ENCODE data around the gene TCF25.

TCF25 gene

DNA sequence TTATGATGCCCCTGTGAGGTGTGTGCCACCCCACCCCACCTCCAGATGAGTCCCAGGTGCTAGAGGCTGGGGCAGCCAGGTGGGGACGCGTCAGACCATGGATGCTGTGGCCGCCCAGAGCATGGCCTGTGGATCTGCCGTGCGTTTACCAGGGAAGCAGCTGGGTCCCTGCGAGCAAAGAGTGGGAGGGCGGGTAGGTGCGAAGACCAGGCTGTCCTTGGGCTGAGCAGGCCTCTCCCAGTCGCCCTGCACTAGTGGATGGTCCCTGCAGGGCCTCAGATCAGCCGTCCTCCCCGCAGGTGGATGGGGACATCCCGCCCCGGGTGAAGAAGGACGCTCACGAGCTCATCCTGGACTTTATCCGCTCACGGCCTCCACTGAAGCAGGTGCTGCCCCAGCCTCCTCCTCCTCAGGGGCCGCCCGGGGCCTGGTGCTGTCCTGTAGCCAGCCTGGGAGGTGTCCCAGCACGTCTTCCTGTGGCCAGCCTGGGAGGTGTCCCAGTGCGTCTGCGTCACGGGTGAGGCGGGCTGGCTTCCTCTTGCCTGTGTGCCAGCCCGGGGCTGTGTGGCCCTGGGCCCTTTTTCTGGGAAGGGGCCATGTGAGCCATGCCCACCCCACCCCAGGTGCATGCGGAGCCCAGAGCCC is 18.0 kb upstream of the TCF25 start:
- DNase-seq (ENCODE audit: insufficient read length): no peak
- FAIRE-seq: no peak
- no peak for TF ChIP-seq TAF1 (IDR thresholded peaks at IDR 0.05; ENCODE audit: borderline replicate concordance, low read depth, low read length)

DNA sequence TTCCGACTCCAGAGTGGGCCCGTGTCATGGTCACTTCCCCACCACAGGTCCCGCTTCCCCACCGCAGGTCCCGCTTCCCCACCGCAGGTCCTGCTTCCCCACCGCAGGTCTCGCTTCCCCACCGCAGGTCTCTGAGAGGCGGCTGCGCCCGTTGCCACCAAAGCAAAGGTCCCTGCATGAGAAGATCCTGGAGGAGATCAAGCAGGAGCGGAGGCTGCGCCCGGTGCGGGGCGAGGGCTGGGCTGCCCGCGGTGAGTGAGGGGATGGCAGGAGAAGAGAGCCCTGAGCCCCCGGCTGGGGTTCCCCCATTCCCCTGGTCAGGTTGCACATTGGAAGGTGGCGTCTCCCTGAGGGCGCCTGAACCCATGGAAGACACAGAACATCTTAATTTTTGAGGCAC is 17.4 kb upstream of the TCF25 start:
- DNase-seq (ENCODE audit: insufficient read length) (no peak), FAIRE-seq (no peak)
- TF ChIP-seq POLR2AphosphoS5 (IDR thresholded peaks at IDR 0.05; ENCODE audit: low read depth, low read length): no peak
- TF ChIP-seq TAF1 (IDR thresholded peaks at IDR 0.05; ENCODE audit: borderline replicate concordance, low read depth, low read length): no peak
- no peak for TF ChIP-seq POLR2A (IDR thresholded peaks at IDR 0.05; ENCODE audit: low read depth, low read length)

GRCh38 chr16:89858973-89859614 is 14.3 kb upstream of the TCF25 start:
- FAIRE-seq (no peak), DNase-seq (ENCODE audit: insufficient read length) (no peak)
- TF ChIP-seq POLR2A (IDR thresholded peaks at IDR 0.05; ENCODE audit: low read depth, low read length) (no peak), POLR2AphosphoS5 (IDR thresholded peaks at IDR 0.05; ENCODE audit: low read depth, low read length) (no peak), TAF1 (IDR thresholded peaks at IDR 0.05; ENCODE audit: borderline replicate concordance, low read depth, low read length) (no peak)

DNA sequence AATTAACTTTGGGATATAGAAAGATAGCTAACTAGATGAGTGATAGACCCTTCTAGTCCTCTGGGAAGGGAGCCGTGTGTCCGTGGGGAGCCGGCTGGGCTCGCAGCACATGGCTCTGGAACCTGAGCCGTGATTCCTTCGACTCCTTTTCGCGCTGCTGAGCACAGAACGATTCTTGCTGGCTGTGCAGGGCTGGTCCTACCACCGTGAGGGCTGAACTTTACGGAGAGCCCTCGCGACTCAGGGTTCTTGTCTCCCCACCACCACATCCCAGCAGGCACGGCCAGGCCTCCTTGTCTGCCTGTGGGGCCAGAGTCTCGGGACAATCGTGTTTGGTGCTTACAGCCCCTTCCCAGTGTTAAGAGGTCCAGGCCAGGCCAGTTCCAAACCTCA is 13.8 kb upstream of the TCF25 start:
- FAIRE-seq (no peak), DNase-seq (ENCODE audit: insufficient read length) (no peak)
- TF ChIP-seq TAF1 (IDR thresholded peaks at IDR 0.05; ENCODE audit: borderline replicate concordance, low read depth, low read length) (no peak), POLR2A (IDR thresholded peaks at IDR 0.05; ENCODE audit: low read depth, low read length) (no peak), POLR2AphosphoS5 (IDR thresholded peaks at IDR 0.05; ENCODE audit: low read depth, low read length) (no peak)

GRCh38 chr16:89860747-89861304 is 12.6 kb upstream of the TCF25 start:
- DNase-seq (ENCODE audit: insufficient read length) (peak; percentile 95), FAIRE-seq (peak; percentile 90)
- TF ChIP-seq TAF1 (IDR thresholded peaks at IDR 0.05; ENCODE audit: borderline replicate concordance, low read depth, low read length) (no peak), POLR2AphosphoS5 (IDR thresholded peaks at IDR 0.05; ENCODE audit: low read depth, low read length) (no peak), POLR2A (IDR thresholded peaks at IDR 0.05; ENCODE audit: low read depth, low read length) (no peak)

DNA sequence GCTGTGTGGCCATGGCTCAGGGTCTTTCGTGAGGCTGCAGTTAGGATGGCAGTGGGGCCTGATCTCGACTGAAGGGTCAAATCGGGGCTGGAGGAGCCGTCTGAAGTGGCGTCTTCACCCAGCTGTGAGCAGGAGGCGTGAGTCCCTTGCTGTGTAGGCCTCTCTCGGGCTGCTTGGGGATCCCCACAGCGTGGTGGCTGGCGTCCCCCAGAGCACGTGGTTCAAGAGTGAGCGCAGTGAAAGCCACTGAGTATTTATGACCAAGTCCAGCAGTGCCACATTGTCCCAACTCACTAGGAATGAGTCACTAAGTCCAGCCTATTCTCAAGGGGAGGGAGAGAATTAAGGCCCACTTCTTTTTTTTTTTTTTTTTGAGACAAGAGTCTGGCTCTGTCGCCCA is 11.7 kb upstream of the TCF25 start:
- DNase-seq (ENCODE audit: insufficient read length) (no peak), FAIRE-seq (no peak)
- TF ChIP-seq TAF1 (IDR thresholded peaks at IDR 0.05; ENCODE audit: borderline replicate concordance, low read depth, low read length) (no peak), POLR2A (IDR thresholded peaks at IDR 0.05; ENCODE audit: low read depth, low read length) (no peak), POLR2AphosphoS5 (IDR thresholded peaks at IDR 0.05; ENCODE audit: low read depth, low read length) (no peak)

- TF ChIP-seq POLR2AphosphoS5 (IDR thresholded peaks at IDR 0.05; ENCODE audit: low read depth, low read length) (no peak), TAF1 (IDR thresholded peaks at IDR 0.05; ENCODE audit: borderline replicate concordance, low read depth, low read length) (no peak), POLR2A (IDR thresholded peaks at IDR 0.05; ENCODE audit: low read depth, low read length) (no peak)
- no peak for FAIRE-seq
- no peak for DNase-seq (ENCODE audit: insufficient read length)
Observed at GRCh38 chr16:89862732-89863131, 10.7 kb upstream of the TCF25 start.

DNA sequence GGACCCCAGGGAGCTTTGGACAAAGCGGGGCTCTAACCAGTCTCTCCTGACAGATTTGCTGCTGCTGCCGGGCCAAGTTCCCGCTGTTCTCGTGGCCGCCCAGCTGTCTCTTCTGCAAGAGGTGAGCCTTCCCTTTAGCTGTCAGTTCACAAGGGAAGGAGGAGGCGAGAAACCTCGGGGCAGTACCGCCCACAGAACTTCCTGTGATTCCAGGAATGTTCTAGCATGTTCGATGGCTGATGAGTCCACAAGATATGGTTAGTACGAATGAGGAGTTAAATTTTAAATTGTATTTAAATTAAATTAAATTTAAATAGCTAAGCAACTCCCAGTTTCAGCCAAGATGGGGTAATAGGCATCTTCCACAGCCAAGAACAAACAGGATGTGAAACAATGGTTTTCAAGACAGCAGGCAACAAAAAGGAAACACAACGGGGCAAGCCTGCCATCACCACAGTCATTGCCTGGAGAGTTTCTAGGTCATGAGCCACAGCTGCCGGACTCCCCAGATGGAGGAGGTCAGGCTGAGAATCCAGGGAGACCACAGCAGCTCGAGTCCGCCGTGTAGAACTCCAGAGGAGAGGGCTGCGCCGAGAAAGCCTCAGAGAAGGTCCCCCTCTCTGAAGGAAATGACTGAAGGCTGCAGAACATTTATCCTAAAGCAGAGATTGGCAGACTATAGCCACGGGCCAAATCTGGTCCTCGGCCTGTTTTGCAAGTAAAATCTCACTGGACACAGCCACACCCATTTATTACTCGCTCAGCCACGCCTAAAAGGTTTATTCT is 9.5 kb upstream of the TCF25 start:
- no peak for TF ChIP-seq TAF1 (IDR thresholded peaks at IDR 0.05; ENCODE audit: borderline replicate concordance, low read depth, low read length)
- TF ChIP-seq POLR2AphosphoS5 (IDR thresholded peaks at IDR 0.05; ENCODE audit: low read depth, low read length): no peak
- no peak for TF ChIP-seq POLR2A (IDR thresholded peaks at IDR 0.05; ENCODE audit: low read depth, low read length)
- FAIRE-seq (peak; percentile 94), DNase-seq (ENCODE audit: insufficient read length) (peak; percentile 58)

DNA sequence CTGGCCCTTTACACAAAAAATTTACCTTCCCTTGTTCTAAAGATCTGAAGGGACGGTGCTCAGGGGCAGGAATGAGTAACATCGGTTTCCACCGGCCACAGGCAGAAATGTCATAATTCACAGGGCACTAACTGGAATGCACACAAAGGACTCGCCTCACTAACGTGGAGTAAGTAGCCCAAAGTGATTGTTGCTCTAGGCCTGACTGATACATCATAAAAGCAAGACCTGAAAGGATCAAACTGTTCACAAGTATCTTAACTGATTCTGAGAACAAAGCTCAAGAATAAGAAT is 8.9 kb upstream of the TCF25 start:
- peak; percentile 38 for FAIRE-seq
- no peak for DNase-seq (ENCODE audit: insufficient read length)
- no peak for TF ChIP-seq POLR2A (IDR thresholded peaks at IDR 0.05; ENCODE audit: low read depth, low read length)
- no peak for TF ChIP-seq POLR2AphosphoS5 (IDR thresholded peaks at IDR 0.05; ENCODE audit: low read depth, low read length)
- TF ChIP-seq TAF1 (IDR thresholded peaks at IDR 0.05; ENCODE audit: borderline replicate concordance, low read depth, low read length): no peak

- FAIRE-seq (no peak), DNase-seq (ENCODE audit: insufficient read length) (no peak)
- TF ChIP-seq POLR2AphosphoS5 (IDR thresholded peaks at IDR 0.05; ENCODE audit: low read depth, low read length) (no peak), POLR2A (IDR thresholded peaks at IDR 0.05; ENCODE audit: low read depth, low read length) (no peak), TAF1 (IDR thresholded peaks at IDR 0.05; ENCODE audit: borderline replicate concordance, low read depth, low read length) (no peak)
Observed at GRCh38 chr16:89867918-89868317, 5.5 kb upstream of the TCF25 start.

GRCh38 chr16:89869911-89870310 is 3.5 kb upstream of the TCF25 start:
- DNase-seq (ENCODE audit: insufficient read length) (no peak), FAIRE-seq (no peak)
- no peak for TF ChIP-seq POLR2AphosphoS5 (IDR thresholded peaks at IDR 0.05; ENCODE audit: low read depth, low read length)
- no peak for TF ChIP-seq TAF1 (IDR thresholded peaks at IDR 0.05; ENCODE audit: borderline replicate concordance, low read depth, low read length)
- no peak for TF ChIP-seq POLR2A (IDR thresholded peaks at IDR 0.05; ENCODE audit: low read depth, low read length)

DNA sequence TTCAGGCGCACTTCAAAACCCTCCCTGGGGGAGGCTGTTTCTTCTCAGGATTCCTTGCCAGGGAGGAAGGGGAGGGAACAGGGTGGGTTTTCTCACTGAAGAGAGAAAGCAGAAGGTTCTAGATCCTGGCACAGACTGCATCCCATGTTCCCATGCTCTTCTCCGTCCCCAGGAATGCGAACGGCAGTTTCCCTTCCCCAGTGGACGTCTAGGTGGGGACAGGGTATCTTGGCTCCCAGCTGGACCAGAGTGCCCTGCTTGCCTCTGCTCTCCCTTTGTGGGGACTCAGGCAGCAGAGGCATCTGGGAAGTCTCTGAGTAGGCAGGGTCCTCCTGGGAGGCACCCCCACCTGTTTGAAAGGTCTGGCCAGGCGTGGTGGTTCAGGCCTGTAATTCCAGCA is 3.0 kb upstream of the TCF25 start:
- TF ChIP-seq TAF1 (IDR thresholded peaks at IDR 0.05; ENCODE audit: borderline replicate concordance, low read depth, low read length): no peak
- TF ChIP-seq POLR2AphosphoS5 (IDR thresholded peaks at IDR 0.05; ENCODE audit: low read depth, low read length): no peak
- no peak for TF ChIP-seq POLR2A (IDR thresholded peaks at IDR 0.05; ENCODE audit: low read depth, low read length)
- no peak for DNase-seq (ENCODE audit: insufficient read length)
- FAIRE-seq: no peak
